GM08714 (cell line): Measurements from ENCODE around the gene LDAH.
"Not testable (repeated sequence)": the region's sequence is repeated elsewhere in the genome, so short reads cannot be mapped to it uniquely, and the experiment has no call there.

Source experiments
- H3K4me3 ChIP-seq: fragments of 200-500 bp; sonication (Bioruptor generic); 2 replicates; pipeline ENCODE4 v1.5.1; 2014; ENCODE audit warnings: mild to moderate bottlenecking, low read length, inconsistent platforms
- ZNF274 ChIP-seq: IDR thresholded peaks from 2 replicates; pipeline ENCODE4 v1.6.1; 2012; ENCODE audit warnings: mild to moderate bottlenecking, low read depth, low read length

LDAH gene

GRCh38 chr2:20815216-20815615 lies 7.7 kb downstream of the LDAH start:
- H3K4me3 ChIP-seq = no peak overlapping the region
- TF ChIP-seq ZNF274 = no peak

- H3K4me3 ChIP-seq = no peak overlapping the region
- no peak for TF ChIP-seq ZNF274
Observed at GRCh38 chr2:20812779-20813178, 10.1 kb downstream of the LDAH start.

GRCh38 chr2:20806286-20806685 lies 16.6 kb downstream of the LDAH start:
- H3K4me3 ChIP-seq = no peak overlapping the region
- no peak for TF ChIP-seq ZNF274

GRCh38 chr2:20803974-20804373 lies 18.9 kb downstream of the LDAH start:
- no peak for TF ChIP-seq ZNF274
- no peak overlapping the region for H3K4me3 ChIP-seq

GRCh38 chr2:20803226-20803682 lies 19.6 kb downstream of the LDAH start:
- no peak for TF ChIP-seq ZNF274
- no peak overlapping the region for H3K4me3 ChIP-seq

GRCh38 chr2:20797096-20797495 lies 25.8 kb downstream of the LDAH start:
- H3K4me3 ChIP-seq = no peak overlapping the region
- no peak for TF ChIP-seq ZNF274

GRCh38 chr2:20796374-20796791 lies 26.5 kb downstream of the LDAH start:
- H3K4me3 ChIP-seq = no peak overlapping the region
- TF ChIP-seq ZNF274 = no peak

GRCh38 chr2:20793944-20794343 lies 29.0 kb downstream of the LDAH start:
- not testable (repeated sequence) for H3K4me3 ChIP-seq

- no peak for TF ChIP-seq ZNF274
- no peak overlapping the region for H3K4me3 ChIP-seq
Observed at GRCh38 chr2:20781656-20782265, 41.1 kb downstream of the LDAH start.

- H3K4me3 ChIP-seq = no peak overlapping the region
- no peak for TF ChIP-seq ZNF274
Observed at GRCh38 chr2:20771299-20771698, 51.6 kb downstream of the LDAH start.

GRCh38 chr2:20766798-20767644 lies 55.9 kb downstream of the LDAH start:
- H3K4me3 ChIP-seq = no peak overlapping the region
- no peak for TF ChIP-seq ZNF274

GRCh38 chr2:20766213-20766612 lies 56.7 kb downstream of the LDAH start:
- no peak for TF ChIP-seq ZNF274
- H3K4me3 ChIP-seq = no peak overlapping the region

- no peak overlapping the region for H3K4me3 ChIP-seq
- TF ChIP-seq ZNF274 = no peak
Observed at GRCh38 chr2:20762945-20763683, 59.8 kb downstream of the LDAH start.

- no peak overlapping the region for H3K4me3 ChIP-seq
- no peak for TF ChIP-seq ZNF274
Observed at GRCh38 chr2:20759487-20759886, 63.4 kb downstream of the LDAH start.

GRCh38 chr2:20758997-20759396 lies 63.9 kb downstream of the LDAH start:
- no peak overlapping the region for H3K4me3 ChIP-seq
- no peak for TF ChIP-seq ZNF274
